Measurements from ENCODE around the gene PAFAH1B1.
A peak's percentile ranks its signal among the peaks of the same experiment; 100 is the strongest.

PAFAH1B1 gene

DNA sequence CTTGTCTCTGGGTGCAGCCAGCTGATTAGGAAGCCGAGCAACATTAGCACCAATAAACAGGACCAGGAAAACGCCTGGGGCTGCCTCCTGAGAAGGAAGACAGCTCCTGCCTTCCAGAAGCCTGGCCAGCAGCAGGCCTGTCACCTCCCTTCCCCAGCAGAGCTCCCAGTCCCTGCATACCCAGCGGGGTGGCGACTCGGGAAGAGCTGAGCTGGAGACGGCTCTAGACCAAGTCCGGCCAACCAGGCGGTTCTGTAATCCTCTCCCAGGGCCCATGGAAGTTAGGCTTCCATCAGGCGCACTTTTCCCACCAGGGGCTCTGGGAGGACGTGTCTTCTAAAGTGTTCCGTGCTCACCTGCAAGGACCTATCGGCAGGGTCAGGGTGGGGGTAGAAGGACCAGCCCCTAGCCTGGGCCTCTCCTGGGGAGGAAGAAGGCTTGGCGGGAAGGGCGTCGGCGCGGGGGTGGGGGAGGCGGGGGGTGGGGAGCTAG lies 130.1 kb downstream of the PAFAH1B1 start:
- no peak for DNase-seq

DNA sequence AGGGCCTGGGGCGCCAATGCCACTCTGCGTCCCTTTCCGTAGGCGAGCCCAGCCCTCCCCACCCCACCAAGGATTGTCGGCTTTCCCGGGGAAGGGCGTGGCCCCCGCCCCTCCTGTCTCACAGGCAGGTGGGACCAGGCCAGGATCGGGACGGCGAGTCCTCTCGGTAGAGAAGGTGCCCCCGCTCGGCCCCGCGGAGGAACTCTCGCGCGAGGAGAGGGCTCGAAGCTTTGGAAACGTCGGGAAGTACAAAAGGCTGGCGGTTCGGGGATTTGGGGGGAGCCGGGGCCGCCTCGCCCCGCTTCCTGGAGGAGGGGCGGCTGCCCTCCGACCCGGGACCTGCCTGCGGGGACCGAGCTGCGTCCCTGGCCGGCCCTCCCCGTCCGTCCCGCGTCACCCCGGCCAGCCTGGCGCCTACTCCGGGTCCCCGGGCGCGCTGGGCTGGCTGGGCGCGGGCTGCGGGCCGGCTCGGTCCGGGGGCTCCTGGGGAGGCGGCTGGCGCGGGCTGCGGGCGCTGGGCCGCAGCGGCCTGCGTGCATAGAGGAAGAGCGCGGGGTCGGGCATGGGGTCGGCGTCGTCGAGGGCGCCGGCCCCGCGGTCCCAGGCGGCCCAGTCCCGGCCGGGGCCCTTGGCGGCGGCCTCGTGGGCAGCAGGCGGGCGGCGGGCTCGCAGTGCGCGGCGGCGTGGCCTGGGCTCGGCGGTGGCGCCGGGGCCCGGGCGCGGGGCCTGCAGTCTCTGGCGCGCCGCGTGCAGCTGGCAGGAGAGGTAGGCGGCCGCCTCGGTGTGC lies 130.7 kb downstream of the PAFAH1B1 start:
- DNase-seq = peak; percentile 73

DNA sequence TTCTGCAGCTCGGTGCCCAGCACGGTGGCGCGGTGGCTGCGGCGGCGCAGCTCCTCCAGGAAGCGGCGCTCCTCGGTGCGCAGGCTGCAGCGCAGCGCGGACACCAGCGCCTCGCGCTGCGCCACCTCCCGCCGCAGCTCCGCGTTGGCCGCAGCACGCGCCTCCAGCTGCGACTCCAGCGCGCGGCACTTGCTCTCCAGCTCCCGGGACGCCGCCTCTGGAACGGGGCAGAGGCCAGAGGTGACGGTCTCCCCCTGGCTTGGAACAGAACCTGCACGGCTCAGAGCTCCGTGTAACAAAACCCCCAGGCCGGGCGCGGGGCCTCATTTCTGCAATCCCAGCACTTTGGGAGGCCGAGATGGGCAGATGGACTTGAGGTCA lies 131.3 kb downstream of the PAFAH1B1 start:
- peak; percentile 50 for DNase-seq

DNA sequence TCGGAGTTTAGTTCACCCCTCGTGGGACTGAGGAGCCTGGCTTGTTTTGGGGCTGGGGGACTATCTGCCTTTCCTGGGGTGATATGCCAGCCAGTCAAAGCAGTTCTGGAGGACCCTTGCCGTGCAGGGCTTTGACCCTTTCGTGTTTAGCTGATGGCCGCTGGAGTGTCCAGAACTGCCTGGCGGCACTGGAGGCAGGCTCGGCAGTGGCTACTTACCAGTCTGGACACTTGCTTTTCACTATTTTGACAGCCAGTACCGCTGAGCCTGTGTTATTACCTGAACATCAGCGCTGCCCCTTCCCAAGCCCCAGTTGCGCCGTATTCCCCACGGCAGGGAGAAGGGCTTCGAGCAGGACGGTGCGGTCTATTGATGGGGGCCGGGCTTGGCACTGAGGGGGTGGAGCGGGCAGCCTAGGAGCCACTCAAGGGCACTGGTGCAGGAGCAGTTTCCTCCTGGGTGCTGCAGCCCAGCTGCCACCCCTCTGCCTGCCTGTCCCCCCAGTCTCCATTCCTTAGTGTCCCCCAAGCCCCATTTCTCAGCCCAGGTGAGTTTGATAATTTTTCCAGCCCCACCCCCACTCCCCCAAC lies 137.4 kb downstream of the PAFAH1B1 start:
- no peak for DNase-seq

DNA sequence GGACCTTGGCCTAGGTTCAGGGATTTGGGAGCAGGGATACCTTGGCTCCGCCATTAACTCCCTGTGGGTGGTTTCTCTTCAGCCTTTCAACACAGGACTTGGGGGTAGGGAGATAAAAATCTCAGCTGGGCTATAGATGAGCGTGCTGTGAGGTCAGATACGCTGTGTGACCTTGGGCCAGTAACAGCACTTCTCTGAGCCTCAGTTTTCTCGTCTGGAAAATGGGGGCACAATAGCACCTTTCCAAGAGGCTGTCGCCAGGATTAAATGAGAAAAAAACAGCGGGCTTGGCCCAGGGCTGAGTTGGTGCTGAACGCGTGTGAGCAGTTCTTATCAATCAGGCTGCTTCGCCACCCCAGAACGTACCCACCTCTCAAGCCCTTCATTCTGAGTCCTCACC lies 138.4 kb downstream of the PAFAH1B1 start:
- no peak for DNase-seq

DNA sequence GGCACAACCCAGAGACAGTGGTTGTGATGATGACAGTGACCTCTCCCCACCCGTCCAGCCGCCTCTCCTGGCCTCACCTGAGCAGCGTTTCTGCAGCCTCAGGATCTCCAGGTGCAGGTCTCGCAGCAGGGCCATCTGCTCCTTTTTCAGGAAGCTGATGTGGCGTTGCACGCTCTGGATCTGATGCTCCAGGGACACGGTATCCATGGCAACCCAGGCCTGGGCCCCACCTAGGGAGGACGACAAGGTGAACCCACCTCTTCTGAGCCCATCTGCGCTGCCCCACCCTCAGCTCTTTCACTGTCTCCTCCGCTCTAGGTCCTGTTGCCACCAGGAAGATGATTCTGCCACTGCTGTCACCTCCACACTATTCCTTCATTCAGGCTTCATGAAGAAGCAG lies 141.5 kb downstream of the PAFAH1B1 start:
- no peak for DNase-seq

Measured in femur (tissue), 1 donor.